Uterus (tissue), 2 donors: ENCODE results near the gene ERC2.

Source experiments
- CTCF ChIP-seq, 4 experiments: fragments of 200-600 bp in 2 of 4; fragments of 450-650 bp in 2 of 4; sonication (generic) in 2 of 4; IDR thresholded peaks; one replicate each; pipeline ENCODE4 v1.5.1; 2016 to 2019; ENCODE audit warnings: antibody characterized with exemption in 4 of 4, mild to moderate bottlenecking in 2 of 4, moderate library complexity in 1 of 4
- POLR2A ChIP-seq, 2 donors: fragments of 450-650 bp; IDR thresholded peaks; one replicate each; pipeline ENCODE4 v1.6.1; 2016; ENCODE audit warnings: antibody characterized with exemption in 2 of 2, mild to moderate bottlenecking in 1 of 2, moderate library complexity in 1 of 2

GRCh38 chr3:55893045-55893664, 575.1 kb downstream of the ERC2 start:
- TF ChIP-seq POLR2A (IDR thresholded peaks at IDR 0.05), result no peak
- TF ChIP-seq CTCF (IDR thresholded peaks at IDR 0.05), result no peak
